ENCODE measurements around the gene LRRC47.
"Not testable (repeated sequence)": the region's sequence is repeated elsewhere in the genome, so short reads cannot be mapped to it uniquely, and the experiment has no call there.

DNA sequence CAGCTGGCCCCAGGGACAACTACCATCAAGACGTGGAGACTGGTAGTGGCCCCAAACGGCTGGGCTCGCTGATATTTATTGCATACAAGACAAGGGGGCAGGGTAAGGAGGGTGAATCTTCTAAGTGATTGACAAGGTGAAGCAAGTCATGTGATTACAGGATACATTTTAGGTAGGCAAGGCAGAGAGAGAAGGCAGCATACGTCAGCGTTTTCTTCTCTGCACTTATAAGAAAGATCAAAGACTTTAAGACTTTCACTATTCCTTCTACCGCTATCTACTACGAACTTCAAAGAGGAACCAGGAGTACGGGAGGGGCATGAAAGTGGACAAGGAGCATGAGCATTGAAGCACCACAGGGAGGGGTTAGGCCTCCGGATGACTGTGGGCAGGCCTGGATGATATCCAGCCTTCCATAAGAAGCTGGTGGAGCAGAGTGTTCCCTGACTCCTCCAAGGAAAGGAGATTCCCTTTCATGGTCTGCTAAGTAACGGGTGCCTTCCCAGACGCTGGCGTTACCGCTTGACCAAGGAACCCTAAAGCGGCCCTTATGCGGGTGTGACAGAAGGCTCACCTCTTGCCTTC, 47.9 kb downstream of the LRRC47 start:
- TF ChIP-seq, protein P1, sequence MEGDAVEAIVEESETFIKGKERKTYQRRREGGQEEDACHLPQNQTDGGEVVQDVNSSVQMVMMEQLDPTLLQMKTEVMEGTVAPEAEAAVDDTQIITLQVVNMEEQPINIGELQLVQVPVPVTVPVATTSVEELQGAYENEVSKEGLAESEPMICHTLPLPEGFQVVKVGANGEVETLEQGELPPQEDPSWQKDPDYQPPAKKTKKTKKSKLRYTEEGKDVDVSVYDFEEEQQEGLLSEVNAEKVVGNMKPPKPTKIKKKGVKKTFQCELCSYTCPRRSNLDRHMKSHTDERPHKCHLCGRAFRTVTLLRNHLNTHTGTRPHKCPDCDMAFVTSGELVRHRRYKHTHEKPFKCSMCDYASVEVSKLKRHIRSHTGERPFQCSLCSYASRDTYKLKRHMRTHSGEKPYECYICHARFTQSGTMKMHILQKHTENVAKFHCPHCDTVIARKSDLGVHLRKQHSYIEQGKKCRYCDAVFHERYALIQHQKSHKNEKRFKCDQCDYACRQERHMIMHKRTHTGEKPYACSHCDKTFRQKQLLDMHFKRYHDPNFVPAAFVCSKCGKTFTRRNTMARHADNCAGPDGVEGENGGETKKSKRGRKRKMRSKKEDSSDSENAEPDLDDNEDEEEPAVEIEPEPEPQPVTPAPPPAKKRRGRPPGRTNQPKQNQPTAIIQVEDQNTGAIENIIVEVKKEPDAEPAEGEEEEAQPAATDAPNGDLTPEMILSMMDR (IDR thresholded peaks at IDR 0.05; ENCODE audit: low read depth, low read length, poor library complexity, severe bottlenecking), result not testable (repeated sequence)
- TF ChIP-seq EZH2phosphoT487 (IDR thresholded peaks at IDR 0.05; ENCODE audit: borderline replicate concordance, low read length), result not testable (repeated sequence)

All from DOHH2 (cell line).